HUES6 (cell line): Measurements from ENCODE around the gene GABRR2.

ENCODE experiments used
- H3K27ac ChIP-seq: 2 replicates; pipeline ENCODE4 v1.7.0; 2013; ENCODE audit warnings: low read depth, mild to moderate bottlenecking, low read length, inconsistent platforms
- H3K27me3 ChIP-seq: 2 replicates; pipeline ENCODE4 v1.6.1; 2013; ENCODE audit warnings: low read length; ENCODE audit not compliant: control insufficient read depth, insufficient read depth
- H3K36me3 ChIP-seq: 2 replicates; pipeline ENCODE4 v1.6.1; 2013; ENCODE audit warnings: low read length; ENCODE audit not compliant: control insufficient read depth, insufficient read depth
- H3K4me1 ChIP-seq: 2 replicates; pipeline ENCODE4 v1.6.1; 2013; ENCODE audit warnings: low read length; ENCODE audit not compliant: control insufficient read depth, insufficient read depth
- H3K4me3 ChIP-seq: 2 replicates; pipeline ENCODE4 v1.5.1; 2013; ENCODE audit warnings: low read depth, low read length
- H3K9ac ChIP-seq: one replicate; pipeline ENCODE4 v1.6.1; 2013; ENCODE audit warnings: mild to moderate bottlenecking, low read length
- H3K9me3 ChIP-seq: 2 replicates; pipeline ENCODE4 v1.6.1; 2013; ENCODE audit warnings: low read depth, low read length; ENCODE audit not compliant: control insufficient read depth, insufficient read depth

Gene GABRR2

GRCh38 chr6:89291256-89291819 is 23.8 kb downstream of the GABRR2 start:
- H3K4me1 ChIP-seq: peaks cover 7% of the 10 kb centered on the region; the same call in 1 of the 2 replicates
- no peak overlapping the region for H3K4me3 ChIP-seq
- H3K9ac ChIP-seq: no peak overlapping the region
- no peaks in the 10 kb centered on the region for H3K36me3 ChIP-seq
- H3K27ac ChIP-seq: no peak overlapping the region
- no peaks in the 10 kb centered on the region for H3K9me3 ChIP-seq
- no peaks in the 10 kb centered on the region; the same call in 1 of the 2 replicates for H3K27me3 ChIP-seq

GRCh38 chr6:89290401-89291155 is 24.5 kb downstream of the GABRR2 start:
- peaks cover 8% of the 10 kb centered on the region; the same call in 1 of the 2 replicates for H3K4me1 ChIP-seq
- H3K36me3 ChIP-seq: no peaks in the 10 kb centered on the region
- H3K9me3 ChIP-seq: no peaks in the 10 kb centered on the region
- H3K9ac ChIP-seq: no peak overlapping the region
- no peak overlapping the region for H3K4me3 ChIP-seq
- H3K27me3 ChIP-seq: no peaks in the 10 kb centered on the region
- no peak overlapping the region for H3K27ac ChIP-seq

GRCh38 chr6:89289710-89290109 is 25.4 kb downstream of the GABRR2 start:
- H3K4me1 ChIP-seq: peaks cover 15% of the 10 kb centered on the region; the same call in 1 of the 2 replicates
- no peaks in the 10 kb centered on the region for H3K9me3 ChIP-seq
- H3K27me3 ChIP-seq: no peaks in the 10 kb centered on the region
- H3K9ac ChIP-seq: no peak overlapping the region
- no peaks in the 10 kb centered on the region for H3K36me3 ChIP-seq
- no peak overlapping the region for H3K27ac ChIP-seq
- no peak overlapping the region for H3K4me3 ChIP-seq

GRCh38 chr6:89287351-89288028 is 27.6 kb downstream of the GABRR2 start:
- H3K27ac ChIP-seq: no peak overlapping the region
- H3K4me1 ChIP-seq: peaks cover 15% of the 10 kb centered on the region; the same call in 1 of the 2 replicates
- no peak overlapping the region for H3K9ac ChIP-seq
- no peaks in the 10 kb centered on the region for H3K36me3 ChIP-seq
- no peak overlapping the region for H3K4me3 ChIP-seq
- H3K9me3 ChIP-seq: no peaks in the 10 kb centered on the region
- H3K27me3 ChIP-seq: no peaks in the 10 kb centered on the region

- H3K4me1 ChIP-seq: peaks cover 15% of the 10 kb centered on the region; the same call in 1 of the 2 replicates
- H3K36me3 ChIP-seq: no peaks in the 10 kb centered on the region
- H3K27ac ChIP-seq: no peak overlapping the region
- no peaks in the 10 kb centered on the region for H3K27me3 ChIP-seq
- no peaks in the 10 kb centered on the region for H3K9me3 ChIP-seq
- no peak overlapping the region for H3K9ac ChIP-seq
- H3K4me3 ChIP-seq: no peak overlapping the region
Observed at GRCh38 chr6:89286516-89286915, 28.6 kb downstream of the GABRR2 start.

- H3K9me3 ChIP-seq: no peaks in the 10 kb centered on the region
- no peaks in the 10 kb centered on the region for H3K36me3 ChIP-seq
- peaks cover 19% of the 10 kb centered on the region; the same call in 1 of the 2 replicates for H3K4me1 ChIP-seq
- no peak overlapping the region for H3K4me3 ChIP-seq
- H3K9ac ChIP-seq: no peak overlapping the region
- H3K27ac ChIP-seq: no peak overlapping the region
- H3K27me3 ChIP-seq: no peaks in the 10 kb centered on the region
Observed at GRCh38 chr6:89284963-89285735, 29.9 kb downstream of the GABRR2 start.

GRCh38 chr6:89284081-89284480 is 31.0 kb downstream of the GABRR2 start:
- Histone ChIP-seq H3K27me3 (no peaks in the 10 kb centered on the region), H3K4me1 (peaks cover 19% of the 10 kb centered on the region; the same call in 1 of the 2 replicates), H3K27ac (no peak overlapping the region), H3K36me3 (no peaks in the 10 kb centered on the region), H3K4me3 (no peak overlapping the region), H3K9me3 (no peaks in the 10 kb centered on the region), H3K9ac (no peak overlapping the region)

- Histone ChIP-seq H3K27me3 (no peaks in the 10 kb centered on the region), H3K9ac (no peak overlapping the region)
Observed at GRCh38 chr6:89282749-89283148, 32.4 kb downstream of the GABRR2 start.

GRCh38 chr6:89281779-89282246 is 33.3 kb downstream of the GABRR2 start:
- no peaks in the 10 kb centered on the region for H3K9me3 ChIP-seq
- no peak overlapping the region for H3K27ac ChIP-seq
- H3K36me3 ChIP-seq: no peaks in the 10 kb centered on the region
- peaks cover 16% of the 10 kb centered on the region; the same call in 1 of the 2 replicates for H3K4me1 ChIP-seq
- no peak overlapping the region for H3K9ac ChIP-seq
- H3K4me3 ChIP-seq: no peak overlapping the region
- H3K27me3 ChIP-seq: no peaks in the 10 kb centered on the region

More at GRCh38 chr6:89282749-89283148, 32.4 kb downstream of the GABRR2 start:
- Histone ChIP-seq H3K27ac (no peak overlapping the region), H3K4me3 (no peak overlapping the region), H3K36me3 (no peaks in the 10 kb centered on the region), H3K9me3 (no peaks in the 10 kb centered on the region), H3K4me1 (peaks cover 19% of the 10 kb centered on the region; the same call in 1 of the 2 replicates)

- Histone ChIP-seq H3K4me1 (peaks cover 5% of the 10 kb centered on the region; the same call in 1 of the 2 replicates), H3K27ac (no peak overlapping the region), H3K9ac (no peak overlapping the region), H3K27me3 (no peaks in the 10 kb centered on the region), H3K4me3 (no peak overlapping the region), H3K9me3 (no peaks in the 10 kb centered on the region), H3K36me3 (no peaks in the 10 kb centered on the region)
Observed at GRCh38 chr6:89278956-89279355, 36.1 kb downstream of the GABRR2 start.
